Panc1 (cell line): ENCODE data around the gene MAP4K4. TPM values are rescaled to one million over a fixed set of nuclear protein-coding genes. Genes with fewer than 3 reads are reported as not detected.

Source experiments
- ATAC-seq: fragments of 200-7000 bp; cut with Tn5 transposase; 2 replicates; pipeline ENCODE4 v1.9.1; 2020; ENCODE audit warnings: mild to moderate bottlenecking, moderate library complexity
- BruUV-seq: library from RNA; stranded (reverse); fragments of 400-500 nt; replicated peaks from 2 replicates; lab custom pipeline; 2021; lab: Mats Ljungman, UMichigan
- CTCF ChIA-PET: fragments of 300-600 bp; sonication (Branson Sonifier 250); formaldehyde crosslinking; loops from one replicate; lab custom pipeline; 2022; ENCODE audit warnings: antibody characterized with exemption; lab: Charles Lee
- POLR2A ChIA-PET: fragments of 300-600 bp; sonication (Branson Sonifier 250); formaldehyde crosslinking; loops from one replicate; lab custom pipeline; 2022; ENCODE audit warnings: antibody characterized with exemption; lab: Charles Lee
- DNase-seq: peaks from one replicate; pipeline ENCODE4 v3.0.0-alpha.2; 2010; ENCODE audit warnings: low read depth, low spot score
- H3K27ac ChIP-seq: 2 replicates; pipeline ENCODE4 v1.5.1; 2011; ENCODE audit warnings: mild to moderate bottlenecking, low read length, inconsistent platforms
- H3K27me3 ChIP-seq: fragments of 200-500 bp; sonication (Bioruptor generic); 2 replicates; pipeline ENCODE4 v1.6.0; 2014; ENCODE audit warnings: low read length, inconsistent platforms; ENCODE audit not compliant: control insufficient read depth, insufficient read depth
- H3K36me3 ChIP-seq: fragments of 200-500 bp; sonication (Bioruptor generic); 2 replicates; pipeline ENCODE4 v1.5.1; 2014; ENCODE audit warnings: inconsistent platforms, mild to moderate bottlenecking, low read length, moderate library complexity; ENCODE audit not compliant: control insufficient read depth, insufficient read depth
- H3K4me1 ChIP-seq: 2 replicates; pipeline ENCODE4 v1.5.1; 2011; ENCODE audit warnings: inconsistent platforms, mild to moderate bottlenecking, low read length, moderate library complexity; ENCODE audit not compliant: control insufficient read depth, insufficient read depth
- H3K4me3 ChIP-seq, 2 experiments: 2 replicates each; pipeline ENCODE4 v1.5.1; 2011 to 2012; ENCODE audit warnings: low read depth in 2 of 2, low read length in 2 of 2, mild to moderate bottlenecking in 2 of 2, inconsistent platforms in 1 of 2, moderate library complexity in 1 of 2
- H3K9me3 ChIP-seq: fragments of 200-500 bp; sonication (Bioruptor generic); 2 replicates; pipeline ENCODE4 v1.5.1; 2014; ENCODE audit warnings: low read depth, mild to moderate bottlenecking, inconsistent platforms, low read length, moderate library complexity; ENCODE audit not compliant: control insufficient read depth, insufficient read depth
- CTCF ChIP-seq: fragments of 450-650 bp; IDR thresholded peaks from 2 replicates; pipeline ENCODE4 v1.5.1; 2017; ENCODE audit warnings: mild to moderate bottlenecking
- POLR2AphosphoS5 ChIP-seq: IDR thresholded peaks from 2 replicates; pipeline ENCODE4 v1.6.1; 2012; ENCODE audit warnings: mild to moderate bottlenecking, low read depth, low read length, moderate library complexity
- REST ChIP-seq, 2 experiments: IDR thresholded peaks; 2 replicates each; pipeline ENCODE4 v1.6.1; 2011 to 2012; ENCODE audit warnings: low read depth in 2 of 2, control low read depth in 1 of 2, low read length in 1 of 2, mild to moderate bottlenecking in 1 of 2, moderate library complexity in 1 of 2; ENCODE audit not compliant: insufficient read depth in 1 of 2
- SIN3A ChIP-seq: IDR thresholded peaks from 2 replicates; pipeline ENCODE4 v1.6.1; 2012; ENCODE audit warnings: low read depth, mild to moderate bottlenecking, low read length, moderate library complexity, borderline replicate concordance; ENCODE audit not compliant: insufficient read depth
- TCF7L2 ChIP-seq: IDR thresholded peaks from 2 replicates; pipeline ENCODE4 v1.6.1; 2011; ENCODE audit warnings: mild to moderate bottlenecking, low read depth, low read length, inconsistent platforms
- in situ Hi-C: cut with HindIII; loops from 2 replicates; pipeline ENCODE4 v1.10.0; 2016; ENCODE audit warnings: low sequenced_read_pairs, low pct_unique_long_range_greater_than_20kb
- intact Hi-C: fragments of 100-400 bp; cut with micrococcal nuclease; formaldehyde crosslinking; loops from one replicate; pipeline ENCODE4 v1.10.0; 2022; ENCODE audit not compliant: unreplicated experiment
- total RNA-seq: library from RNA; stranded (reverse); gene quantifications from one replicate; pipeline ENCODE4 v1.2.1, GENCODE V29; 2021; ENCODE audit not compliant: unreplicated experiment

MAP4K4 gene
- total RNA-seq, 1 experiment from 2014 or later, result 68.5 TPM

DNA sequence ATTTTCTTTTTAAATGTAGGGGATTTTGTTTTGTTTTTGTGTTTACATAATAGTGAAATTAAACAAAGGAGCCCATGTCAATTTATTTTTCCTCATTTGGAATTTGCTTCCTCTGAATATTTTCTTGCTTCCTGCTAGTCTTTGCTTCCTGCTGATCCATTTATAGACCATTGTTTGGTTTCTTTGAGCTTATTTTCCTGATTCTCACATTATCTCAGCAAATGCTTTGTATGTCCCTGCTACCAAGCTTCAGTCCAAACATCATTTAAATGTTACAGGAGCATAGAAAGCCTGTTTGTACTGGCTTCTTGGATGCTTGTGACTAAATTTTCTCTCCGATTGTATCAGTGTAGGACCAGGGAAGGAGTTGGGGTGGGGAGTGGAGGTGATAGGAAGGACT lies 166.9 kb downstream of the MAP4K4 start:
- POLR2A ChIA-PET, result no interaction called here

GRCh38 chr2:101868525-101868924 lies 171.0 kb downstream of the MAP4K4 start:
- POLR2A ChIA-PET, result no interaction called here
- no peaks in the 10 kb centered on the region for H3K4me1 ChIP-seq
- TF ChIP-seq SIN3A (no peak), REST (IDR thresholded peaks at IDR 0.05; ENCODE audit: insufficient read depth in 1 of 2, low read depth in 2 of 2, low read length in 1 of 2) (no peak)
- no peaks in the 10 kb centered on the region for H3K27me3 ChIP-seq
- H3K27ac ChIP-seq, result no peak overlapping the region
- DNase-seq, result no peak
- H3K36me3 ChIP-seq, result peaks cover 6% of the 10 kb centered on the region
- no peak overlapping the region for H3K4me3 ChIP-seq
- ATAC-seq, result no peak
- in situ Hi-C loops (no loop called here), intact Hi-C loops (no loop called here)
- CTCF ChIA-PET, result no interaction called here
- H3K9me3 ChIP-seq, result no peaks in the 10 kb centered on the region
- BruUV-seq, result no TSS peak

More for the DNA sequence above, 166.9 kb downstream of the MAP4K4 start:
- Histone ChIP-seq H3K27ac (no peak overlapping the region), H3K36me3 (peaks cover 11% of the 10 kb centered on the region), H3K9me3 (no peaks in the 10 kb centered on the region), H3K4me3 (no peak overlapping the region), H3K4me1 (no peaks in the 10 kb centered on the region), H3K27me3 (no peaks in the 10 kb centered on the region)
- DNase-seq (no peak), ATAC-seq (no peak)
- BruUV-seq, result no TSS peak
- no peak for TF ChIP-seq CTCF
- no peak for TF ChIP-seq TCF7L2
- TF ChIP-seq POLR2AphosphoS5, result no peak
- TF ChIP-seq SIN3A, result no peak
- no peak for TF ChIP-seq REST (IDR thresholded peaks at IDR 0.05; ENCODE audit: insufficient read depth in 1 of 2, low read depth in 2 of 2, low read length in 1 of 2)
- intact Hi-C loops (no loop called here), in situ Hi-C loops (no loop called here)
- CTCF ChIA-PET, result no interaction called here
